ENCODE measurements around the gene ADTRP.

The ADTRP gene

GRCh38 chr6:11778648-11779328 lies at the start of gene ADTRP:
TSS of gene ADTRP (minus strand) at chr6:11778803. CDS start at chr6:11778759, 44 bp downstream.
- in situ Hi-C loops (cut with MboI; ENCODE audit: low sequenced_read_pairs), result no loop called here

GRCh38 chr6:11826779-11827178 lies 48.2 kb upstream of the ADTRP start:
- in situ Hi-C loops (cut with MboI; ENCODE audit: low sequenced_read_pairs), result no loop called here

GRCh38 chr6:11824986-11825385 lies 46.4 kb upstream of the ADTRP start:
- in situ Hi-C loops (cut with MboI; ENCODE audit: low sequenced_read_pairs), result no loop called here

GRCh38 chr6:11822346-11822745 lies 43.7 kb upstream of the ADTRP start:
- in situ Hi-C loops (cut with MboI; ENCODE audit: low sequenced_read_pairs), result no loop called here

- in situ Hi-C loops (cut with MboI; ENCODE audit: low sequenced_read_pairs), result no loop called here
These were observed 43.2 kb upstream of the ADTRP start for GRCh38 chr6:11821781-11822180.

- in situ Hi-C loops (cut with MboI; ENCODE audit: low sequenced_read_pairs), result no loop called here
These were observed 42.2 kb upstream of the ADTRP start for GRCh38 chr6:11820821-11821220.

GRCh38 chr6:11819486-11819885 lies 40.9 kb upstream of the ADTRP start:
- in situ Hi-C loops (cut with MboI; ENCODE audit: low sequenced_read_pairs), result no loop called here

GRCh38 chr6:11815231-11815630 lies 36.6 kb upstream of the ADTRP start:
- in situ Hi-C loops (cut with MboI; ENCODE audit: low sequenced_read_pairs), result no loop called here

GRCh38 chr6:11814819-11815218 lies 36.2 kb upstream of the ADTRP start:
- in situ Hi-C loops (cut with MboI; ENCODE audit: low sequenced_read_pairs), result no loop called here

- in situ Hi-C loops (cut with MboI; ENCODE audit: low sequenced_read_pairs), result no loop called here
These were observed 35.5 kb upstream of the ADTRP start for GRCh38 chr6:11814106-11814505.

GRCh38 chr6:11813606-11814005 lies 35.0 kb upstream of the ADTRP start:
- in situ Hi-C loops (cut with MboI; ENCODE audit: low sequenced_read_pairs), result no loop called here

GRCh38 chr6:11812951-11813350 lies 34.3 kb upstream of the ADTRP start:
- in situ Hi-C loops (cut with MboI; ENCODE audit: low sequenced_read_pairs), result no loop called here

GRCh38 chr6:11812439-11812838 lies 33.8 kb upstream of the ADTRP start:
- in situ Hi-C loops (cut with MboI; ENCODE audit: low sequenced_read_pairs), result no loop called here

GRCh38 chr6:11811644-11812264 lies 33.2 kb upstream of the ADTRP start:
- in situ Hi-C loops (cut with MboI; ENCODE audit: low sequenced_read_pairs), result no loop called here

- in situ Hi-C loops (cut with MboI; ENCODE audit: low sequenced_read_pairs), result no loop called here
These were observed 32.4 kb upstream of the ADTRP start for GRCh38 chr6:11810854-11811643.

- in situ Hi-C loops (cut with MboI; ENCODE audit: low sequenced_read_pairs), result no loop called here
These were observed 31.5 kb upstream of the ADTRP start for GRCh38 chr6:11810039-11810541.

GRCh38 chr6:11808054-11808453 lies 29.5 kb upstream of the ADTRP start:
- in situ Hi-C loops (cut with MboI; ENCODE audit: low sequenced_read_pairs), result no loop called here

- in situ Hi-C loops (cut with MboI; ENCODE audit: low sequenced_read_pairs), result no loop called here
These were observed 28.1 kb upstream of the ADTRP start for GRCh38 chr6:11806561-11807317.

- in situ Hi-C loops (cut with MboI; ENCODE audit: low sequenced_read_pairs), result no loop called here
These were observed 26.9 kb upstream of the ADTRP start for GRCh38 chr6:11805259-11806053.

GRCh38 chr6:11804701-11805100 lies 26.1 kb upstream of the ADTRP start:
- in situ Hi-C loops (cut with MboI; ENCODE audit: low sequenced_read_pairs), result no loop called here
